ENCODE data around the gene RBMX. TPM values are rescaled to one million over a fixed set of nuclear protein-coding genes. Genes with fewer than 3 reads are reported as not detected.

The RBMX gene
- total RNA-seq, 3 donors from 2014 or later = 255 to 331 (median 264) TPM

GRCh38 chrX:136910565-136911035 is 30.1 kb upstream of the RBMX start:
- no peaks in the 10 kb centered on the region for H3K27me3 ChIP-seq
- intact Hi-C loops (cut with DNase I; ENCODE audit: low total_unique reads) = loop anchor here (5.0 kb wide), 1 partner anchor 293 kb away; no protein-coding TSS in a partner anchor
- peak overlapping the region; percentile 85 to 87 for H3K27ac ChIP-seq
- H3K36me3 ChIP-seq = no peaks in the 10 kb centered on the region
- no peak for TF ChIP-seq POLR2A (IDR thresholded peaks at IDR 0.05)
- no peak for TF ChIP-seq POLR2AphosphoS5 (IDR thresholded peaks at IDR 0.05)
- TF ChIP-seq CTCF (IDR thresholded peaks at IDR 0.05) = no peak
- no peak for DNase-seq (ENCODE audit: low spot score in 2 of 2)
- peak overlapping the region; percentile 9 to 71 (median 64) for H3K4me3 ChIP-seq
- no peaks in the 10 kb centered on the region for H3K9me3 ChIP-seq
- no peaks in the 10 kb centered on the region for H3K4me1 ChIP-seq

DNA sequence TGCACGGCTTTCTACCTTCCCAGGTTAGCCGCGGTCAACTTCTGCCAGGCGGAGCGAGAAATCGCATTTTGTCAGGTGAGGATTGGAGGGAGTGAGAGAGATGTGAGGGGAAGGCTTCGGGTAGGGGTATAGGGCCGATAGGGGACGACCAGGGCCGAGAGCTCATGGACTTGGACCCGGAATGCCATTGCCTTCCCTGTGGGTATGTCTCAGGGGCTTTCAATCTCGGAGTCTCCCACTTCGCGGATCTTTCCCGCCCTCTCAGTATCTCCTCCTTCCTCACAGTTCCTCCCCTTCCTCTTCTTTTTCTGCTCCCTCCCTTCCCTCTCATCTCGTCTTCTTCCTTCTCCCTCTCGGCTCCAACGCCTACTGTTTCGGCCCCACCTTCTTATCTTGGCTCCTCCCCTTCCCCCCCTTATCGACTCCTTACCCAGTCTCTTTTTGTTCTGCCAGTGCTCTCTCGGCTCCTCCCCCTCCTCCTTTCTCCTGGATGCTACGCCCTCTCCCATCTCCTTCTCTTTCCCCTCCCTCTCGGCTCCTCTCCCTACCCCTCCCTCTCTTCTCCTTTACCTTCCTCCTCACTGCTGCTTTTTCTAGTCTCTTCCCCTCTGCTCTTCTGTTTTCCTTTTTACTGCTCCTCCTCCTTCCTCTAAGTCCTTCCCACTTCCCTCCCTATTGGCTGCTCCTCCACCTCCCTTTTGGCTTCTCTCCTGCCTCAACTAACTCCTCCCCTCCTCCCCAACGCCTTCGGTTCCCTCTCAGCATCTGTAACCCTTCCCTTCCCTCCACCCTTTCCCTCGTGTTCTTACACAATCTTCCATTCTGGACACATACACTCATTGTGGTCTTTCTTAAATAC is 29.4 kb upstream of the RBMX start:
- TF ChIP-seq CTCF (IDR thresholded peaks at IDR 0.05) = no peak
- TF ChIP-seq POLR2AphosphoS5 (IDR thresholded peaks at IDR 0.05) = no peak
- TF ChIP-seq POLR2A (IDR thresholded peaks at IDR 0.05) = no peak
- intact Hi-C loops (cut with DNase I; ENCODE audit: low total_unique reads) = loop anchor here (5.0 kb wide), 1 partner anchor 293 kb away; no protein-coding TSS in a partner anchor
- H3K36me3 ChIP-seq = no peaks in the 10 kb centered on the region
- peak; percentile 56 to 86 for DNase-seq (ENCODE audit: low spot score in 2 of 2)
- no peaks in the 10 kb centered on the region for H3K27me3 ChIP-seq
- no peaks in the 10 kb centered on the region for H3K9me3 ChIP-seq
- peak overlapping the region; percentile 55 to 71 (median 64) for H3K4me3 ChIP-seq
- peak overlapping the region; percentile 85 to 87 for H3K27ac ChIP-seq
- H3K4me1 ChIP-seq = no peaks in the 10 kb centered on the region

DNA sequence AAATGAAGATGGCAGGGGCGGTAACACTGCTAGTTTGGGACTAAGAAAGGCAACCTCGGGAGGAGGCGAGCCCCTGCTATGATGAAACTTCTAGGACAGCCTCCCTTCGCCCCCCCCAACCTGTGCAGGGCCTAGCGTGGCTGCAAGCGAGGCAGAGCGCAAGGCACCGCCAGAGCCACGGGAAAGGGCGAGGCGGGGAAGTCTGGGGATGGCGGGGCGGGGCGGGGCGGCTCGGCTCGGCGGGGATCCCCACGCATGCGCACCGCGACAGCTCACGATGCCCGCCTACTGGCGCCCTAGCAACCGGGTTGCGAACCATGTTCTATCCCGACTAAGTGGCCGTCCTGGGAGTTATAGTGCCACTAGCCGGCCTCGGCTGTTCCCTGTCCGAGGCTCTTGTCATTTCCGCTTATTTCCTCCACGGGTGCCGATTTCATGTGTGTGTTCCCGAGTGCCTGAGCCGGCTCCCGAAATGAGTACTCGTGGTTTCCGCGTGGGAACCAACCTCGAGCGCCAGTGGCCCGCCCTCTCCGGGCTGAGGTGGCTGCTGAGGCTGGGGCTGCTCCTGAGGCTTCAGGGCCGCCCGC is 28.7 kb upstream of the RBMX start:
- intact Hi-C loops (cut with DNase I; ENCODE audit: low total_unique reads) = no loop called here
- Histone ChIP-seq H3K9me3 (no peaks in the 10 kb centered on the region), H3K27me3 (no peaks in the 10 kb centered on the region), H3K4me1 (no peaks in the 10 kb centered on the region), H3K27ac (peak overlapping the region; percentile 85 to 87), H3K36me3 (no peaks in the 10 kb centered on the region), H3K4me3 (peak overlapping the region; percentile 55 to 71 (median 64))
- peak; percentile 69 for DNase-seq (ENCODE audit: low spot score in 2 of 2)
- TF ChIP-seq POLR2A (IDR thresholded peaks at IDR 0.05) (no peak), POLR2AphosphoS5 (IDR thresholded peaks at IDR 0.05) (peak in 2 of 3 donors; percentile 4 to 24), CTCF (IDR thresholded peaks at IDR 0.05) (no peak)

- no peaks in the 10 kb centered on the region for H3K27me3 ChIP-seq
- no peak overlapping the region for H3K4me3 ChIP-seq
- no peak for TF ChIP-seq POLR2A (IDR thresholded peaks at IDR 0.05)
- no peak for TF ChIP-seq CTCF (IDR thresholded peaks at IDR 0.05)
- no peak for TF ChIP-seq POLR2AphosphoS5 (IDR thresholded peaks at IDR 0.05)
- intact Hi-C loops (cut with DNase I; ENCODE audit: low total_unique reads) = no loop called here
- no peaks in the 10 kb centered on the region for H3K36me3 ChIP-seq
- no peak overlapping the region for H3K27ac ChIP-seq
- no peak for DNase-seq (ENCODE audit: low spot score in 2 of 2)
- H3K4me1 ChIP-seq = no peaks in the 10 kb centered on the region
- H3K9me3 ChIP-seq = no peaks in the 10 kb centered on the region
Measured at GRCh38 chrX:136907621-136908020, 27.1 kb upstream of the RBMX start.

Measured in breast epithelium (tissue), 4 donors.